HepG2 (cell line): ENCODE measurements around the gene DRAM1. TPM values are rescaled to one million over a fixed set of nuclear protein-coding genes. Genes with fewer than 3 reads are reported as not detected.

Experiments
- CEBPG ChIP-seq: IDR thresholded peaks from 2 replicates; pipeline ENCODE4 v1.6.1; 2016
- NCOA5 ChIP-seq: sonication (generic); formaldehyde crosslinking; IDR thresholded peaks from 2 replicates; pipeline ENCODE4 v1.4.0; 2020; ENCODE audit warnings: missing genetic modification reagents
- PAF1 ChIP-seq: IDR thresholded peaks from 2 replicates; pipeline ENCODE4 v1.6.1; 2016; ENCODE audit warnings: missing genetic modification reagents, missing compliant biosample characterization
- SRSF1 ChIP-seq: fragments of 200-400 bp; formaldehyde crosslinking; optimal IDR thresholded peaks from 2 replicates; pipeline ENCODE3; 2017; ENCODE audit warnings: mild to moderate bottlenecking, low read depth, low read length, moderate library complexity
- SYNCRIP ChIP-seq: fragments of 200-400 bp; formaldehyde crosslinking; IDR thresholded peaks from 2 replicates; pipeline ENCODE4 v1.6.1; 2018; ENCODE audit warnings: mild to moderate bottlenecking, low read depth, low read length; ENCODE audit not compliant: insufficient read depth
- TBX3 ChIP-seq: fragments of 450-650 bp; IDR thresholded peaks from 2 replicates; pipeline ENCODE4 v1.6.1; 2017; ENCODE audit warnings: antibody characterized with exemption, mild to moderate bottlenecking, inconsistent platforms, borderline replicate concordance
- ZBTB40 ChIP-seq, 2 experiments: fragments of 450-650 bp in 1 of 2; sonication (generic) in 1 of 2; formaldehyde crosslinking in 1 of 2; IDR thresholded peaks; 2 replicates each; pipeline versions ENCODE4 v1.6.1 to v1.8.0; 2016 to 2022; ENCODE audit warnings: antibody characterized with exemption in 1 of 2, mild to moderate bottlenecking in 1 of 2, missing genetic modification reagents in 1 of 2
- ZKSCAN8 ChIP-seq: IDR thresholded peaks from 2 replicates; pipeline ENCODE4 v1.6.1; 2016; ENCODE audit warnings: borderline replicate concordance, missing genetic modification reagents, missing compliant biosample characterization
- ZNF232 ChIP-seq: sonication (generic); formaldehyde crosslinking; IDR thresholded peaks from 2 replicates; pipeline ENCODE4 v1.4.0; 2020; ENCODE audit warnings: missing genetic modification reagents, borderline replicate concordance
- ZNF331 ChIP-seq: sonication (generic); formaldehyde crosslinking; IDR thresholded peaks from 2 replicates; pipeline ENCODE4 v1.4.0; 2020; ENCODE audit warnings: missing genetic modification reagents
- ZSCAN31 ChIP-seq: sonication (generic); formaldehyde crosslinking; IDR thresholded peaks from 2 replicates; pipeline ENCODE4 v1.5.0; 2020; ENCODE audit warnings: low read depth, mild to moderate bottlenecking, missing genetic modification reagents
- polyA plus RNA-seq, 8 experiments: library from polyadenylated mRNA; depleted of rRNA in 3 of 8; stranded (reverse) in 7 of 8; unstranded in 1 of 8; fragments of >200 nt; fragmentation: Illumina TruSeq in 4 of 8; extraction: Trizol in 4 of 8; gene quantifications; 2 replicates each; pipeline versions ENCODE4 v1.2.1 to v1.2.3, GENCODE V29; 2011 to 2016; ENCODE audit warnings: low read depth in 4 of 8, missing spikeins in 1 of 8, mixed read lengths in 1 of 8; ENCODE audit not compliant: insufficient read depth in 1 of 8
- total RNA-seq, 5 experiments: library from RNA; depleted of rRNA; stranded (reverse); fragments of >200 nt; fragmentation: Illumina TruSeq; extraction: Trizol; gene quantifications; 2 replicates each; pipeline ENCODE4 v1.2.3, GENCODE V29; 2016; ENCODE audit warnings: low read depth in 1 of 5
- TF ChIP-seq, protein P1 (sequence below): sonication (generic); formaldehyde crosslinking; IDR thresholded peaks from 2 replicates; pipeline ENCODE4 v1.5.0; 2020; ENCODE audit warnings: missing genetic modification reagents
- TF ChIP-seq, protein P2 (sequence below): sonication (generic); formaldehyde crosslinking; IDR thresholded peaks from 2 replicates; pipeline ENCODE4 v1.9.0; 2021; ENCODE audit warnings: missing genetic modification reagents, borderline replicate concordance
- TF ChIP-seq, protein P3 (sequence below): IDR thresholded peaks from 2 replicates; pipeline ENCODE4 v1.6.1; 2016; ENCODE audit warnings: mild to moderate bottlenecking

The DRAM1 gene
- total and polyA plus RNA-seq, 2 of the 13 experiments (the other 11 are each of a cell fraction or from before 2014, with no cell fraction given): 20.9 to 32.6 TPM

- TF ChIP-seq, protein P1, sequence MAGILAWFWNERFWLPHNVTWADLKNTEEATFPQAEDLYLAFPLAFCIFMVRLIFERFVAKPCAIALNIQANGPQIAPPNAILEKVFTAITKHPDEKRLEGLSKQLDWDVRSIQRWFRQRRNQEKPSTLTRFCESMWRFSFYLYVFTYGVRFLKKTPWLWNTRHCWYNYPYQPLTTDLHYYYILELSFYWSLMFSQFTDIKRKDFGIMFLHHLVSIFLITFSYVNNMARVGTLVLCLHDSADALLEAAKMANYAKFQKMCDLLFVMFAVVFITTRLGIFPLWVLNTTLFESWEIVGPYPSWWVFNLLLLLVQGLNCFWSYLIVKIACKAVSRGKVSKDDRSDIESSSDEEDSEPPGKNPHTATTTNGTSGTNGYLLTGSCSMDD (CRISPR knock-in tag): no peak
- no peak for TF ChIP-seq ZSCAN31 (CRISPR knock-in tag)
- no peak for TF ChIP-seq ZBTB40 (IDR thresholded peaks at IDR 0.05)
- TF ChIP-seq ZBTB40 (CRISPR knock-in tag; IDR thresholded peaks at IDR 0.05): peak; percentile 67
- TF ChIP-seq CEBPG: peak; percentile 91
- TF ChIP-seq, protein P2, sequence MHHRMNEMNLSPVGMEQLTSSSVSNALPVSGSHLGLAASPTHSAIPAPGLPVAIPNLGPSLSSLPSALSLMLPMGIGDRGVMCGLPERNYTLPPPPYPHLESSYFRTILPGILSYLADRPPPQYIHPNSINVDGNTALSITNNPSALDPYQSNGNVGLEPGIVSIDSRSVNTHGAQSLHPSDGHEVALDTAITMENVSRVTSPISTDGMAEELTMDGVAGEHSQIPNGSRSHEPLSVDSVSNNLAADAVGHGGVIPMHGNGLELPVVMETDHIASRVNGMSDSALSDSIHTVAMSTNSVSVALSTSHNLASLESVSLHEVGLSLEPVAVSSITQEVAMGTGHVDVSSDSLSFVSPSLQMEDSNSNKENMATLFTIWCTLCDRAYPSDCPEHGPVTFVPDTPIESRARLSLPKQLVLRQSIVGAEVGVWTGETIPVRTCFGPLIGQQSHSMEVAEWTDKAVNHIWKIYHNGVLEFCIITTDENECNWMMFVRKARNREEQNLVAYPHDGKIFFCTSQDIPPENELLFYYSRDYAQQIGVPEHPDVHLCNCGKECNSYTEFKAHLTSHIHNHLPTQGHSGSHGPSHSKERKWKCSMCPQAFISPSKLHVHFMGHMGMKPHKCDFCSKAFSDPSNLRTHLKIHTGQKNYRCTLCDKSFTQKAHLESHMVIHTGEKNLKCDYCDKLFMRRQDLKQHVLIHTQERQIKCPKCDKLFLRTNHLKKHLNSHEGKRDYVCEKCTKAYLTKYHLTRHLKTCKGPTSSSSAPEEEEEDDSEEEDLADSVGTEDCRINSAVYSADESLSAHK (CRISPR knock-in tag): no peak
- no peak for TF ChIP-seq ZKSCAN8 (CRISPR knock-in tag)
- TF ChIP-seq PAF1: no peak
- TF ChIP-seq ZNF232 (CRISPR knock-in tag): peak; percentile 33; the same call in 1 of the 2 replicates
- no peak for TF ChIP-seq NCOA5
- TF ChIP-seq SRSF1: peak; percentile 54
- no peak for TF ChIP-seq TBX3
- no peak for TF ChIP-seq SYNCRIP
- TF ChIP-seq ZNF331 (CRISPR knock-in tag): no peak
- TF ChIP-seq, protein P3, sequence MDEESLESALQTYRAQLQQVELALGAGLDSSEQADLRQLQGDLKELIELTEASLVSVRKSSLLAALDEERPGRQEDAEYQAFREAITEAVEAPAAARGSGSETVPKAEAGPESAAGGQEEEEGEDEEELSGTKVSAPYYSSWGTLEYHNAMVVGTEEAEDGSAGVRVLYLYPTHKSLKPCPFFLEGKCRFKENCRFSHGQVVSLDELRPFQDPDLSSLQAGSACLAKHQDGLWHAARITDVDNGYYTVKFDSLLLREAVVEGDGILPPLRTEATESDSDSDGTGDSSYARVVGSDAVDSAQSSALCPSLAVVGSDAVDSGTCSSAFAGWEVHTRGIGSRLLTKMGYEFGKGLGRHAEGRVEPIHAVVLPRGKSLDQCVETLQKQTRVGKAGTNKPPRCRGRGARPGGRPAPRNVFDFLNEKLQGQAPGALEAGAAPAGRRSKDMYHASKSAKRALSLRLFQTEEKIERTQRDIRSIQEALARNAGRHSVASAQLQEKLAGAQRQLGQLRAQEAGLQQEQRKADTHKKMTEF: peak; percentile 82; the same call in 1 of the 2 replicates
Measured at GRCh38 chr12:101876861-101877805, at the start of gene DRAM1 (continued).
